ENCODE results near the gene RBBP5.

RBBP5 gene

DNA sequence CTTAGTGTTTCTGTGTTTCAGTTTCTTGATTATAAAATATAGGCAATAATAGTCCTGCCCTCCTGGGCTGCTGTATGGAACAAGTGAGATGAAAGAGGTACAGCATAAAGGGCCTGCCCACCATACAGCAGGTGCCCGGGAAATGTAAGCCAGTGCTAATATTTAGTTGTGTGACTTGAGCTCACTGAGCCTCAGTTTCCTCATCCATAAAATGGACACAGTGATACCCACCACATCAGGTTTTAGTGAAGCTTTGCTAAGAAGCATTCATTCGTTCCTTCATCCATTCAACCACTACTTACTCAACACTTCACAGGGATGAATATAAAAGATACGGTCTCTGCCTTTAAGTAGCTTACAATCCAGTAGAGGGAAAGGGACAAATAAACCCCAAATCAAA lies 58.9 kb downstream of the RBBP5 start:
- no peak overlapping the region for H3K4me3 ChIP-seq (ENCODE audit: control insufficient read depth, low read depth, low read length)
- TF ChIP-seq CTCF (conservative IDR thresholded peaks at IDR 0.05; ENCODE audit: control insufficient read depth, insufficient read depth, low read depth, low read length) = no peak
- no peak for DNase-seq (ENCODE audit: low read depth)

GRCh38 chr1:205062319-205062718 lies 59.5 kb downstream of the RBBP5 start:
- no peak for TF ChIP-seq CTCF (conservative IDR thresholded peaks at IDR 0.05; ENCODE audit: control insufficient read depth, insufficient read depth, low read depth, low read length)
- DNase-seq (ENCODE audit: low read depth) = no peak
- no peak overlapping the region for H3K4me3 ChIP-seq (ENCODE audit: control insufficient read depth, low read depth, low read length)

- TF ChIP-seq CTCF (conservative IDR thresholded peaks at IDR 0.05; ENCODE audit: control insufficient read depth, insufficient read depth, low read depth, low read length) = peak; percentile 90
- no peak overlapping the region for H3K4me3 ChIP-seq (ENCODE audit: control insufficient read depth, low read depth, low read length)
- peak; percentile 53 for DNase-seq (ENCODE audit: low read depth)
Observed at GRCh38 chr1:205061665-205062069, 60.1 kb downstream of the RBBP5 start.

- no peak for DNase-seq (ENCODE audit: low read depth)
- no peak for TF ChIP-seq CTCF (conservative IDR thresholded peaks at IDR 0.05; ENCODE audit: control insufficient read depth, insufficient read depth, low read depth, low read length)
- H3K4me3 ChIP-seq (ENCODE audit: control insufficient read depth, low read depth, low read length) = no peak overlapping the region
Observed at GRCh38 chr1:205061227-205061626, 60.6 kb downstream of the RBBP5 start.

DNA sequence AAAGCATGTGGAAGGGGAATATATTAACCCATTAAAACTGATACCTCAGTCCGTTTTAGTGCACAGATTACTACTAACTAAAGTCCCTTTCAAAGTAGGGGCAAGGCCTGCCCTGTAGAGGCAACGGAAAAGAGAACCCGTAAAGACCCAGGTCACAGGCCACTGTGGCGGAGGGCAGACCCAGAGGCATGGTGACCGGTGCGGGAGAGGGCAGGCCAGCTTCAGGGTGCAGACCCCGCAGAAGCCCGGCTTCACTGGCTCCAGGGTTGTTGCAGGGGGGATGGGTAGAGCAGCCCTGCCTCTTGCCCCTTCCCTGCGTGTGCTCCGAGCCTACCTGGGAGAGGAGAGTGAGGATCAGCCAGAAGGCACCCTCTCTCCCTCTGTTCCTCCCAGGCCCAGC lies 61.0 kb downstream of the RBBP5 start:
- H3K4me3 ChIP-seq (ENCODE audit: control insufficient read depth, low read depth, low read length) = no peak overlapping the region
- no peak for TF ChIP-seq CTCF (conservative IDR thresholded peaks at IDR 0.05; ENCODE audit: control insufficient read depth, insufficient read depth, low read depth, low read length)
- DNase-seq (ENCODE audit: low read depth) = no peak

- DNase-seq (ENCODE audit: low read depth) = no peak
- no peak for TF ChIP-seq CTCF (conservative IDR thresholded peaks at IDR 0.05; ENCODE audit: control insufficient read depth, insufficient read depth, low read depth, low read length)
- no peak overlapping the region for H3K4me3 ChIP-seq (ENCODE audit: control insufficient read depth, low read depth, low read length)
Observed at GRCh38 chr1:205059660-205060059, 62.1 kb downstream of the RBBP5 start.

GRCh38 chr1:205058853-205059252 lies 62.9 kb downstream of the RBBP5 start:
- no peak overlapping the region for H3K4me3 ChIP-seq (ENCODE audit: control insufficient read depth, low read depth, low read length)
- DNase-seq (ENCODE audit: low read depth) = no peak
- TF ChIP-seq CTCF (conservative IDR thresholded peaks at IDR 0.05; ENCODE audit: control insufficient read depth, insufficient read depth, low read depth, low read length) = no peak
